ENCODE results near the gene KLRC2. TPM values are rescaled to one million over a fixed set of nuclear protein-coding genes. Genes with fewer than 3 reads are reported as not detected.

KLRC2 gene
- total RNA-seq, 1 experiment from 2014 or later: not detected

DNA sequence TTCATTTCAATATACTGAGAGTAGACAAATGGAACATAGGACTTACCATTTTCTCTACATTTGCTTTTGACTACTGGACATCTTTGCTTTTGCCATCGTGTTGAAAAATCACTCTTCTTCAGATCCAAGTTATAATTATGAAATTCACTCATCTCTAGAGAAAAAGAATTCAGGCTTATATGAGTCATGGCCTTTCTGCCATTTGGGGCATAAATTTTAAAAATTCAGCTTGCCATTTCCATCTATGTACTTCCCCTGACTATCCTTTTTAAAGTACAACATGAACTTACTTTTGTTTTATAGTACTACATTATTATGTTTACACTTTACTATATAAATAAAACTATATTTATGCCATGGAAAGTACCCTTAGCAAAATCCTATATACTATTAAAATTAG is 49.0 kb downstream of the KLRC2 start:
- no TSS peak for BruUV-seq (replicated peaks)
- Histone ChIP-seq H3K4me2 (ENCODE audit: low read length) (no peak overlapping the region), H3K9me3 (ENCODE audit: low read length) (no peaks in the 10 kb centered on the region), H3K9me2 (replicated peaks; ENCODE audit: low read length) (no peaks in the 10 kb centered on the region), H3K9ac (ENCODE audit: low read length) (no peak overlapping the region), H3K4me3 (ENCODE audit: low read length) (no peak overlapping the region), H3K27ac (ENCODE audit: low read length) (no peak overlapping the region), H3K79me2 (ENCODE audit: low read length) (no peaks in the 10 kb centered on the region), H3K4me1 (ENCODE audit: insufficient read depth, low read length) (peaks cover 16% of the 10 kb centered on the region), H3K27me3 (ENCODE audit: low read length) (no peaks in the 10 kb centered on the region), H2AFZ (ENCODE audit: low read length) (no peak overlapping the region), H3F3A (ENCODE audit: low read length, unreplicated experiment) (peaks cover 5% of the 10 kb centered on the region), H4K20me1 (ENCODE audit: low read length) (no peaks in the 10 kb centered on the region), H3K36me3 (ENCODE audit: low read depth, low read length) (no peaks in the 10 kb centered on the region)
- ChIA-PET POLR2A (ENCODE audit: unreplicated experiment) (no interaction called here), CTCF (no interaction called here)
- ATAC-seq (no peak), DNase-seq (no peak)
- TF ChIP-seq EZH2phosphoT487 (IDR thresholded peaks at IDR 0.05; ENCODE audit: borderline replicate concordance, low read length) (no peak), EZH2 (IDR thresholded peaks at IDR 0.05; ENCODE audit: low read length, unreplicated experiment) (no peak)
- TF ChIP-seq, protein P1, sequence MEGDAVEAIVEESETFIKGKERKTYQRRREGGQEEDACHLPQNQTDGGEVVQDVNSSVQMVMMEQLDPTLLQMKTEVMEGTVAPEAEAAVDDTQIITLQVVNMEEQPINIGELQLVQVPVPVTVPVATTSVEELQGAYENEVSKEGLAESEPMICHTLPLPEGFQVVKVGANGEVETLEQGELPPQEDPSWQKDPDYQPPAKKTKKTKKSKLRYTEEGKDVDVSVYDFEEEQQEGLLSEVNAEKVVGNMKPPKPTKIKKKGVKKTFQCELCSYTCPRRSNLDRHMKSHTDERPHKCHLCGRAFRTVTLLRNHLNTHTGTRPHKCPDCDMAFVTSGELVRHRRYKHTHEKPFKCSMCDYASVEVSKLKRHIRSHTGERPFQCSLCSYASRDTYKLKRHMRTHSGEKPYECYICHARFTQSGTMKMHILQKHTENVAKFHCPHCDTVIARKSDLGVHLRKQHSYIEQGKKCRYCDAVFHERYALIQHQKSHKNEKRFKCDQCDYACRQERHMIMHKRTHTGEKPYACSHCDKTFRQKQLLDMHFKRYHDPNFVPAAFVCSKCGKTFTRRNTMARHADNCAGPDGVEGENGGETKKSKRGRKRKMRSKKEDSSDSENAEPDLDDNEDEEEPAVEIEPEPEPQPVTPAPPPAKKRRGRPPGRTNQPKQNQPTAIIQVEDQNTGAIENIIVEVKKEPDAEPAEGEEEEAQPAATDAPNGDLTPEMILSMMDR (conservative IDR thresholded peaks at IDR 0.05; ENCODE audit: low read depth, low read length): no peak
- intact Hi-C loops (cut with micrococcal nuclease): no loop called here

DNA sequence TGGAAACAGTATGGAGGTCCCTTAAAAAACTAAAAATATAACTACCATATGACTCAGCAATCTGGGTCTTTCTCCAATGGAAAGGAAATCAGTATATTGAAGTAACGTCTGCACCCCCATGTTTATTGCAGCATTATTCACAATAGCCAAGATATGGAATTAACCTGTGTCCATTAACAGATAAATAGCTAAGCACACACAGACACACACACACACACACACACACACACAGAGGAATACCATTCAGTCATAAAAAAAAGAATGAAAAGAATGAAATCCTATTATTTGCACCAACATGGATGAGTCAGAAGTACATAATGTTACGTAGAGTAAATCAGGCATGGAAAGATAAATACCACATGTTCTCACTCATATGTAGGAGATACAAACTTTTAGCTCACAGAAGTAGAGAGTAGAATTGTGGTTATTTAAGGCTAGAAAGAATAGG is 50.6 kb downstream of the KLRC2 start:
- H3K27ac ChIP-seq (ENCODE audit: low read length): peak overlapping the region; percentile 49
- POLR2A ChIA-PET (ENCODE audit: unreplicated experiment): interaction anchor here (0.6 to 0.7 kb wide), 3 partner anchors 66 to 589 kb away, joined by 4 to 5 read pairs (median 4); no protein-coding TSS in a partner anchor

DNA sequence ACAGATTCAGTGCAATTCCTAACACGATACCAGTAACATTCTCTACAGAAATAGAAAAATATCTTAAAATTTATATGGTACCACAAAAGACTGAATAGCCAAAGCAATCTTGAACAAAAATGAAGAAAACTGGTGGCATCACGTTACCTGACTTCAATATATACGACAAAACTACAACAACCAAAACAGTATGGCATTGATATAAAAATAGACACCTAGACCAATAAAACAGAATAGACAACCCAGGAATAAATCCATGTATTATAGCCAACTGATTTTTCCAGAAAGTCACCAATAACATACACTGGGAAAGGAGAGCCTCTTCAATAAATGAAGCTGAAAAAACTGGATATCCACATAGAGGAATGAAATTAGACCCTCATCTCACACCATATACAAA is 51.6 kb downstream of the KLRC2 start:
- intact Hi-C loops (cut with micrococcal nuclease): no loop called here
- H4K20me1 ChIP-seq (ENCODE audit: low read length): no peaks in the 10 kb centered on the region
- ChIA-PET POLR2A (ENCODE audit: unreplicated experiment) (no interaction called here), CTCF (no interaction called here)
- H3F3A ChIP-seq (ENCODE audit: low read length, unreplicated experiment): peaks cover 5% of the 10 kb centered on the region
- TF ChIP-seq, protein P1 (conservative IDR thresholded peaks at IDR 0.05; ENCODE audit: low read depth, low read length): no peak
- no peak for TF ChIP-seq EZH2 (IDR thresholded peaks at IDR 0.05; ENCODE audit: low read length, unreplicated experiment)
- DNase-seq: no peak
- no peak overlapping the region for H3K4me2 ChIP-seq (ENCODE audit: low read length)
- no peak overlapping the region; the same call in 1 of the 2 replicates for H3K27ac ChIP-seq (ENCODE audit: low read length)
- no peak overlapping the region for H3K9ac ChIP-seq (ENCODE audit: low read length)
- no peak overlapping the region for H2AFZ ChIP-seq (ENCODE audit: low read length)
- ATAC-seq: no peak
- no peaks in the 10 kb centered on the region for H3K9me2 ChIP-seq (replicated peaks; ENCODE audit: low read length)
- H3K4me3 ChIP-seq (ENCODE audit: low read length): no peak overlapping the region
- BruUV-seq (replicated peaks): no TSS peak
- no peaks in the 10 kb centered on the region for H3K79me2 ChIP-seq (ENCODE audit: low read length)
- no peaks in the 10 kb centered on the region for H3K36me3 ChIP-seq (ENCODE audit: low read depth, low read length)
- H3K27me3 ChIP-seq (ENCODE audit: low read length): no peaks in the 10 kb centered on the region
- H3K9me3 ChIP-seq (ENCODE audit: low read length): no peaks in the 10 kb centered on the region
- peaks cover 14% of the 10 kb centered on the region; the same call in 1 of the 2 replicates for H3K4me1 ChIP-seq (ENCODE audit: insufficient read depth, low read length)

More for the DNA sequence above, 50.6 kb downstream of the KLRC2 start:
- Histone ChIP-seq H3K36me3 (ENCODE audit: low read depth, low read length) (no peaks in the 10 kb centered on the region), H3K9ac (ENCODE audit: low read length) (no peak overlapping the region), H3K79me2 (ENCODE audit: low read length) (no peaks in the 10 kb centered on the region), H3K4me2 (ENCODE audit: low read length) (peak overlapping the region; percentile 11; the same call in 1 of the 2 replicates), H3K9me3 (ENCODE audit: low read length) (no peaks in the 10 kb centered on the region), H4K20me1 (ENCODE audit: low read length) (no peaks in the 10 kb centered on the region), H3K4me1 (ENCODE audit: insufficient read depth, low read length) (peaks cover 14% of the 10 kb centered on the region; the same call in 1 of the 2 replicates), H3F3A (ENCODE audit: low read length, unreplicated experiment) (peaks cover 5% of the 10 kb centered on the region), H3K4me3 (ENCODE audit: low read length) (no peak overlapping the region), H3K9me2 (replicated peaks; ENCODE audit: low read length) (no peaks in the 10 kb centered on the region), H3K27me3 (ENCODE audit: low read length) (no peaks in the 10 kb centered on the region), H2AFZ (ENCODE audit: low read length) (no peak overlapping the region)
- no TSS peak for BruUV-seq (replicated peaks)
- peak; percentile 98 for ATAC-seq
- TF ChIP-seq, protein P1 (conservative IDR thresholded peaks at IDR 0.05; ENCODE audit: low read depth, low read length): no peak
- no peak for TF ChIP-seq EZH2phosphoT487 (IDR thresholded peaks at IDR 0.05; ENCODE audit: borderline replicate concordance, low read length)
- intact Hi-C loops (cut with micrococcal nuclease): no loop called here
- CTCF ChIA-PET: interaction anchor here (0.6 kb wide), 1 partner anchor 78 kb away, joined by 3 read pairs; no protein-coding TSS in a partner anchor
- peak; percentile 83 for DNase-seq
